H1 (cell line): ENCODE data around the gene MCM5. TPM values are rescaled to one million over a fixed set of nuclear protein-coding genes. Genes with fewer than 3 reads are reported as not detected.

ENCODE experiments used
- CTCF ChIA-PET: fragments of 300-600 bp; sonication (Branson Sonifier 250); formaldehyde crosslinking; loops from one replicate; lab custom pipeline; 2021; ENCODE audit not compliant: partially characterized antibody; lab: Charles Lee
- POLR2A ChIA-PET: fragments of 300-600 bp; sonication (Branson Sonifier 250); formaldehyde crosslinking; loops from one replicate; lab custom pipeline; 2021; ENCODE audit warnings: inconsistent platforms; ENCODE audit not compliant: partially characterized antibody; lab: Charles Lee
- DNase-seq, 2 experiments: peaks; one replicate each; pipeline versions ENCODE4 v3.0.0 to v3.0.0-alpha.2; 2010 to 2022; ENCODE audit warnings: low spot score in 2 of 2, low read depth in 1 of 2, mixed read lengths in 1 of 2
- FAIRE-seq: peaks from 2 replicates; lab custom pipeline; 2011; peaks lifted over from hg19 to GRCh38; lab: Jason Lieb, UNC
- H2AFZ ChIP-seq: 2 replicates; pipeline ENCODE4 v1.8.1; 2012; ENCODE audit warnings: low read length, inconsistent platforms
- H2AK5ac ChIP-seq: 2 replicates; pipeline ENCODE4 v1.6.1; 2013; ENCODE audit warnings: low read depth, low read length
- H2BK120ac ChIP-seq: replicated peaks from 2 replicates; pipeline ENCODE3; 2013; ENCODE audit warnings: low read depth, low read length, inconsistent platforms
- H2BK12ac ChIP-seq: 2 replicates; pipeline ENCODE4 v1.6.1; 2013; ENCODE audit warnings: low read depth, low read length
- H2BK15ac ChIP-seq: 2 replicates; pipeline ENCODE4 v1.6.1; 2013; ENCODE audit warnings: low read length
- H2BK20ac ChIP-seq: 2 replicates; pipeline ENCODE4 v1.6.1; 2013; ENCODE audit warnings: low read length
- H2BK5ac ChIP-seq: 2 replicates; pipeline ENCODE4 v1.6.1; 2013; ENCODE audit warnings: low read depth, low read length
- H3K14ac ChIP-seq: 2 replicates; pipeline ENCODE4 v1.6.1; 2013; ENCODE audit warnings: inconsistent platforms; ENCODE audit not compliant: insufficient read length
- H3K18ac ChIP-seq: 2 replicates; pipeline ENCODE4 v1.6.1; 2013; ENCODE audit warnings: low read length; ENCODE audit errors: extremely low read depth
- H3K23ac ChIP-seq: 2 replicates; pipeline ENCODE4 v1.6.1; 2013; ENCODE audit warnings: inconsistent platforms; ENCODE audit not compliant: insufficient read length
- H3K23me2 ChIP-seq: 2 replicates; pipeline ENCODE4 v1.6.1; 2013; ENCODE audit warnings: low read depth, low read length
- H3K27ac ChIP-seq: 2 replicates; pipeline ENCODE4 v1.6.1; 2011; ENCODE audit warnings: low read depth, low read length, inconsistent platforms
- H3K27me3 ChIP-seq, 4 experiments: replicated peaks in 1 of 4; 1 replicate in 1 of 4; 2 replicates in 3 of 4; pipeline versions ENCODE4 v1.6.1 to v1.8.1; 2011 to 2013; ENCODE audit warnings: low read length in 3 of 4, mild to moderate bottlenecking in 3 of 4, inconsistent platforms in 2 of 4, mixed read lengths in 2 of 4, moderate library complexity in 1 of 4; ENCODE audit not compliant: control insufficient read depth in 3 of 4, insufficient read depth in 3 of 4; ENCODE audit errors: extremely low read depth in 1 of 4
- H3K36me3 ChIP-seq, 4 experiments: 2 replicates each; pipeline versions ENCODE4 v1.6.1 to v1.8.1; 2011 to 2013; ENCODE audit warnings: mild to moderate bottlenecking in 4 of 4, low read length in 3 of 4, moderate library complexity in 2 of 4, control low read depth in 1 of 4, inconsistent platforms in 1 of 4; ENCODE audit not compliant: insufficient read depth in 4 of 4, control insufficient read depth in 2 of 4
- H3K4ac ChIP-seq: replicated peaks from 2 replicates; pipeline ENCODE3; 2013; ENCODE audit warnings: low read length, low read depth, mixed read lengths, inconsistent platforms; ENCODE audit not compliant: insufficient read length
- H3K4me1 ChIP-seq, 4 experiments: replicated peaks in 1 of 4; 1 replicate in 1 of 4; 2 replicates in 3 of 4; pipeline versions ENCODE4 v1.6.1 to v1.8.1; 2011 to 2013; ENCODE audit warnings: low read length in 3 of 4, inconsistent platforms in 2 of 4, mixed read lengths in 1 of 4; ENCODE audit not compliant: insufficient read depth in 4 of 4, control insufficient read depth in 3 of 4
- H3K4me2 ChIP-seq, 2 experiments: 2 replicates each; pipeline versions ENCODE4 v1.6.1 to v1.8.1; 2011 to 2013; ENCODE audit warnings: low read depth in 2 of 2, low read length in 2 of 2, control low read depth in 1 of 2, inconsistent platforms in 1 of 2, mild to moderate bottlenecking in 1 of 2; ENCODE audit not compliant: insufficient read depth in 1 of 2
- H3K4me3 ChIP-seq, 4 experiments: fragments of 200-600, 300-600 bp in 1 of 4; sonication (generic), shearing (Covaris generic), sonication (Bioruptor Twin) in 1 of 4; 2 replicates each; pipeline versions ENCODE4 v1.5.1 to v1.8.1; 2011 to 2016; ENCODE audit warnings: low read length in 4 of 4, low read depth in 3 of 4, control low read depth in 2 of 4, inconsistent platforms in 2 of 4, mild to moderate bottlenecking in 2 of 4, mixed read lengths in 1 of 4, moderate library complexity in 1 of 4; ENCODE audit not compliant: insufficient read depth in 2 of 4; ENCODE audit errors: extremely low read depth in 1 of 4
- H3K56ac ChIP-seq: replicated peaks from 2 replicates; pipeline ENCODE3; 2013; ENCODE audit warnings: low read depth, mild to moderate bottlenecking, mixed read lengths, low read length, inconsistent platforms; ENCODE audit not compliant: insufficient read length
- H3K79me1 ChIP-seq: 2 replicates; pipeline ENCODE4 v1.6.1; 2013; ENCODE audit warnings: low read depth, low read length, control low read depth
- H3K79me2 ChIP-seq, 2 experiments: 2 replicates each; pipeline versions ENCODE4 v1.6.1 to v1.8.1; 2012 to 2013; ENCODE audit warnings: low read length in 2 of 2, mild to moderate bottlenecking in 2 of 2, inconsistent platforms in 1 of 2; ENCODE audit not compliant: insufficient read depth in 2 of 2, control insufficient read depth in 1 of 2
- H3K9ac ChIP-seq, 4 experiments: replicated peaks in 1 of 4; 1 replicate in 1 of 4; 2 replicates in 3 of 4; pipeline versions ENCODE4 v1.6.1 to v1.8.1; 2011 to 2013; ENCODE audit warnings: low read depth in 3 of 4, low read length in 3 of 4, control low read depth in 2 of 4, mild to moderate bottlenecking in 2 of 4, moderate library complexity in 2 of 4, inconsistent platforms in 1 of 4; ENCODE audit errors: extremely low read depth in 1 of 4
- H3K9me3 ChIP-seq, 2 experiments: 2 replicates each; pipeline versions ENCODE4 v1.6.1 to v1.8.1; 2012 to 2013; ENCODE audit warnings: mild to moderate bottlenecking in 2 of 2, moderate library complexity in 2 of 2, control low read depth in 1 of 2, inconsistent platforms in 1 of 2, low read depth in 1 of 2, low read length in 1 of 2, mixed read lengths in 1 of 2; ENCODE audit not compliant: insufficient read depth in 2 of 2
- H4K20me1 ChIP-seq, 2 experiments: replicated peaks in 1 of 2; 2 replicates each; pipeline versions ENCODE3 to v1.8.1; 2011 to 2013; ENCODE audit warnings: inconsistent platforms in 2 of 2, low read length in 2 of 2, mild to moderate bottlenecking in 1 of 2; ENCODE audit not compliant: insufficient read depth in 2 of 2, control insufficient read depth in 1 of 2
- H4K5ac ChIP-seq: 2 replicates; pipeline ENCODE4 v1.6.1; 2013; ENCODE audit warnings: low read length, low read depth, mixed read lengths, inconsistent platforms; ENCODE audit not compliant: insufficient read length
- H4K8ac ChIP-seq: 2 replicates; pipeline ENCODE4 v1.8.0; 2013; ENCODE audit warnings: mild to moderate bottlenecking, moderate library complexity, low read length, inconsistent platforms; ENCODE audit not compliant: insufficient read depth; ENCODE audit errors: extremely low read depth
- H4K91ac ChIP-seq: replicated peaks from 2 replicates; pipeline ENCODE3; 2013; ENCODE audit warnings: low read length, mixed read lengths, inconsistent platforms; ENCODE audit not compliant: insufficient read length
- BACH1 ChIP-seq: IDR thresholded peaks from 2 replicates; pipeline ENCODE4 v1.6.1; 2012; ENCODE audit warnings: low read length, improper control_type of control experiment
- BCL11A ChIP-seq, 2 experiments: IDR thresholded peaks; one replicate each; pipeline ENCODE4 v1.6.1; 2011; ENCODE audit warnings: low read depth in 2 of 2, low read length in 2 of 2, mild to moderate bottlenecking in 2 of 2
- CHD1 ChIP-seq: IDR thresholded peaks from 2 replicates; pipeline ENCODE4 v1.6.1; 2012; ENCODE audit warnings: low read depth, low read length, improper control_type of control experiment
- CREB1 ChIP-seq: IDR thresholded peaks from 2 replicates; pipeline ENCODE4 v1.6.1; 2012; ENCODE audit warnings: inconsistent platforms
- EGR1 ChIP-seq: IDR thresholded peaks from 2 replicates; pipeline ENCODE4 v1.6.1; 2011; ENCODE audit warnings: low read depth, low read length, borderline replicate concordance
- EP300 ChIP-seq, 2 experiments: IDR thresholded peaks; 1 replicate in 1 of 2; 2 replicates in 1 of 2; pipeline ENCODE4 v1.6.1; 2011 to 2012; ENCODE audit warnings: low read depth in 2 of 2, low read length in 2 of 2, mild to moderate bottlenecking in 2 of 2, borderline replicate concordance in 1 of 2, inconsistent platforms in 1 of 2, moderate library complexity in 1 of 2
- MAX ChIP-seq: IDR thresholded peaks from 2 replicates; pipeline ENCODE4 v1.6.1; 2012; ENCODE audit warnings: inconsistent platforms
- NRF1 ChIP-seq: IDR thresholded peaks from 2 replicates; pipeline ENCODE4 v1.6.1; 2011; ENCODE audit warnings: mild to moderate bottlenecking, low read depth, low read length, improper control_type of control experiment
- PHF8 ChIP-seq: fragments of 200-600 bp; sonication (generic); conservative IDR thresholded peaks from 2 replicates; pipeline ENCODE4 v1.7.1; 2012; ENCODE audit warnings: low read depth, mild to moderate bottlenecking, inconsistent platforms, low read length, moderate library complexity
- RBBP5 ChIP-seq: IDR thresholded peaks from 2 replicates; pipeline ENCODE4 v1.7.1; 2012; ENCODE audit warnings: low read depth, mild to moderate bottlenecking, inconsistent platforms, low read length, moderate library complexity, borderline replicate concordance
- RFX5 ChIP-seq: IDR thresholded peaks from 2 replicates; pipeline ENCODE4 v1.6.1; 2011; ENCODE audit warnings: low read depth, low read length, improper control_type of control experiment, borderline replicate concordance
- SP2 ChIP-seq: IDR thresholded peaks from 2 replicates; pipeline ENCODE4 v1.6.1; 2012; ENCODE audit warnings: mild to moderate bottlenecking, low read length, inconsistent platforms
- SUZ12 ChIP-seq: fragments of 200-600 bp; sonication (generic); IDR thresholded peaks from 2 replicates; pipeline ENCODE4 v1.6.1; 2012; ENCODE audit warnings: mild to moderate bottlenecking, inconsistent platforms, low read length, moderate library complexity, mixed read lengths
- YY1 ChIP-seq: IDR thresholded peaks from 2 replicates; pipeline ENCODE4 v1.6.1; 2011; ENCODE audit warnings: low read depth, mild to moderate bottlenecking, low read length
- ZNF274 ChIP-seq: IDR thresholded peaks from 2 replicates; pipeline ENCODE4 v1.7.0; 2012; ENCODE audit warnings: low read length, borderline replicate concordance; ENCODE audit errors: extremely low read depth
- WGBS, 2 experiments: shearing (Covaris generic) in 1 of 2; methylation state at CpG; one replicate each; pipeline versions ENCODE4 v1.1.6 to v1.1.7; 2013 to 2015; ENCODE audit warnings: low lambda C conversion rate in 2 of 2, mixed read lengths in 2 of 2, inconsistent platforms in 1 of 2, low coverage in 1 of 2, missing lambda C conversion rate in 1 of 2; ENCODE audit not compliant: insufficient replicate concordance in 2 of 2, insufficient coverage in 1 of 2, insufficient read length in 1 of 2; ENCODE audit errors: extremely low coverage in 1 of 2, missing lambda C conversion rate in 1 of 2; 5-methylcytosine and 5-hydroxymethylcytosine counted together
- polyA plus RNA-seq, 7 experiments: library from polyadenylated mRNA; depleted of rRNA in 3 of 7; stranded (reverse) in 5 of 7; unstranded in 2 of 7; fragments of >200 nt in 5 of 7; fragments of 200-250 nt in 2 of 7; gene quantifications; 1 replicate in 5 of 7; 2 replicates in 1 of 7; 4 replicates in 1 of 7; pipeline versions ENCODE4 v1.2.1 to v1.2.3, GENCODE V29; 2011 to 2013; ENCODE audit warnings: missing spikeins in 2 of 7, mixed read lengths in 2 of 7
- total RNA-seq: library from RNA; stranded (reverse); fragmentation: NEBNext Ultra II Directional; extraction: Animal tissue kit (Norgen Biotek cat#: 25700); gene quantifications from 2 replicates; pipeline ENCODE4 v1.2.1, GENCODE V29; 2021

The MCM5 gene
- total and polyA plus RNA-seq, 2 of the 8 experiments (the other 6 are each of a cell fraction or from before 2014, with no cell fraction given), result 210 to 305 TPM

GRCh38 chr22:35373781-35374180 lies 26.2 kb upstream of the MCM5 start:
- H3K27ac ChIP-seq, result no peak overlapping the region
- no peak for FAIRE-seq
- H3K79me2 ChIP-seq, result no peaks in the 10 kb centered on the region
- H2AK5ac ChIP-seq, result no peak overlapping the region
- WGBS, 2 experiments, result 78% methylated on average over 6 of the region's 6 CpGs; no CpG with 5 or more reads in 1 of the 2 experiments
- H2AFZ ChIP-seq, result no peak overlapping the region
- no peak overlapping the region for H3K4ac ChIP-seq
- no peak overlapping the region for H3K4me2 ChIP-seq
- no peak overlapping the region for H3K4me3 ChIP-seq
- no peak for DNase-seq
- H4K5ac ChIP-seq, result no peak overlapping the region
- peak overlapping the region; percentile 21; the same call in 1 of the 2 replicates for H2BK12ac ChIP-seq
- no peak overlapping the region for H3K23ac ChIP-seq
- no peak overlapping the region for H2BK15ac ChIP-seq
- peak overlapping the region; percentile 85 for H3K14ac ChIP-seq
- H2BK20ac ChIP-seq, result no peak overlapping the region
- H2BK120ac ChIP-seq, result no peak overlapping the region
- H3K18ac ChIP-seq, result no peak overlapping the region
- no peaks in the 10 kb centered on the region for H4K20me1 ChIP-seq
- H3K27me3 ChIP-seq, result no peaks in the 10 kb centered on the region
- no peaks in the 10 kb centered on the region for H3K79me1 ChIP-seq
- H2BK5ac ChIP-seq, result no peak overlapping the region
- no peak overlapping the region for H4K8ac ChIP-seq
- no peak overlapping the region for H3K9ac ChIP-seq
- CTCF ChIA-PET, result interaction anchor here (1.3 kb wide), 1 partner anchor 37 kb away, joined by 4 read pairs; no protein-coding TSS in a partner anchor
- peaks cover 4% of the 10 kb centered on the region; the same call in 1 of the 2 replicates for H3K23me2 ChIP-seq
- H3K4me1 ChIP-seq, result peaks cover 21 to 32% (median 22%) of the 10 kb centered on the region in 4 experiments
- no peaks in the 10 kb centered on the region for H3K9me3 ChIP-seq
- no peak overlapping the region for H4K91ac ChIP-seq
- no peaks in the 10 kb centered on the region for H3K36me3 ChIP-seq
- H3K56ac ChIP-seq, result no peak overlapping the region
- POLR2A ChIA-PET, result interaction anchor here (1.7 to 57.4 kb wide), 2 partner anchors 15 to 41 kb away, joined by 3 to 1995 read pairs; partner anchors contain the start of gene MCM5
- TF ChIP-seq SP2 (no peak), MAX (no peak), YY1 (no peak), RBBP5 (no peak), CHD1 (no peak), SUZ12 (no peak), BACH1 (no peak), NRF1 (no peak), PHF8 (no peak), CREB1 (no peak), EP300 (IDR thresholded peaks at IDR 0.05; ENCODE audit: borderline replicate concordance in 1 of 2, low read depth in 2 of 2, low read length in 2 of 2) (no peak), ZNF274 (no peak), RFX5 (no peak), EGR1 (no peak), BCL11A (IDR thresholded peaks at IDR 0.05; ENCODE audit: low read depth in 2 of 2, low read length in 2 of 2) (no peak)
